ENCODE measurements around the gene HOXA3. TPM values are rescaled to one million over a fixed set of nuclear protein-coding genes. Genes with fewer than 3 reads are reported as not detected.

HOXA3 gene
- total and polyA plus RNA-seq, 9 of the 15 experiments (the other 6 are each of a cell fraction or from before 2014, with no cell fraction given) = 0.04 to 0.13 TPM; not detected in 7

- Histone ChIP-seq H3K9ac (ENCODE audit: insufficient read depth in 1 of 2, low read depth in 2 of 2, low read length in 2 of 2) (no peak overlapping the region), H3K27ac (ENCODE audit: extremely low read depth, low read depth, low read length) (no peak overlapping the region), H3K4me2 (ENCODE audit: insufficient read depth, low read length) (no peak overlapping the region), H3K9me3 (replicated peaks; ENCODE audit: control insufficient read depth, insufficient read depth, low read depth, low read length) (no peaks in the 10 kb centered on the region), H3K9me1 (ENCODE audit: control insufficient read depth, insufficient read depth, low read length) (no peaks in the 10 kb centered on the region), H2AFZ (ENCODE audit: low read depth, low read length) (no peak overlapping the region), H3K4me1 (replicated peaks in 1 of 2; ENCODE audit: control insufficient read depth in 2 of 2, insufficient read depth in 2 of 2, low read length in 2 of 2) (peaks cover 0 to 20% of the 10 kb centered on the region in 2 experiments; a peak in 2 of 5 replicates), H3K36me3 (ENCODE audit: control insufficient read depth, insufficient read depth, low read length) (no peaks in the 10 kb centered on the region), H3K79me2 (ENCODE audit: control insufficient read depth, insufficient read depth, low read length) (no peaks in the 10 kb centered on the region), H3K27me3 (ENCODE audit: control insufficient read depth in 2 of 2, insufficient read depth in 2 of 2, low read length in 2 of 2) (peaks cover 15 to 76% of the 10 kb centered on the region in 2 experiments), H4K20me1 (replicated peaks; ENCODE audit: control insufficient read depth, insufficient read depth, low read length) (no peaks in the 10 kb centered on the region), H3K4me3 (no peak overlapping the region)
- 30% methylated on average over 27 of the region's 27 CpGs for WGBS (ENCODE audit: insufficient coverage, low coverage, missing lambda C conversion rate)
- in situ Hi-C loops (cut with MboI) (loop anchor here (25.0 kb wide), 3 partner anchors 647 to 1272 kb away; no protein-coding TSS in a partner anchor), intact Hi-C loops (cut with micrococcal nuclease) (loop anchor here (2.0 to 5.0 kb wide), 5 partner anchors 297 to 1267 kb away; partner anchors contain the start of genes SKAP2 and SNX10)
- no TSS peak for BruUV-seq (replicated peaks)
- FAIRE-seq (no peak), ATAC-seq (no peak), DNase-seq (ENCODE audit: extremely low read depth in 1 of 4, low spot score in 3 of 4) (no peak)
- ChIA-PET CTCF (ENCODE audit: low intra/inter-chr PET ratio) (interaction anchor here (1.5 to 2.5 kb wide), 2 partner anchors 472 to 478 kb away, joined by 9 read pairs; no protein-coding TSS in a partner anchor), POLR2A (no interaction called here)
- TF ChIP-seq ZNF408 (CRISPR knock-in tag; IDR thresholded peaks at IDR 0.05; ENCODE audit: low read depth) = no peak
- TF ChIP-seq HNRNPK (IDR thresholded peaks at IDR 0.05; ENCODE audit: low read depth, low read length, poor library complexity, severe bottlenecking) = no peak
- no peak for TF ChIP-seq HEY1 (CRISPR knock-in tag; IDR thresholded peaks at IDR 0.05; ENCODE audit: borderline replicate concordance)
- no peak for TF ChIP-seq ILK (tag; IDR thresholded peaks at IDR 0.05; ENCODE audit: borderline replicate concordance, low read depth)
- no peak for TF ChIP-seq SOX6 (IDR thresholded peaks at IDR 0.05)
- TF ChIP-seq ZNF143 (CRISPR knock-in tag; IDR thresholded peaks at IDR 0.05) = no peak
- TF ChIP-seq E2F6 (IDR thresholded peaks at IDR 0.05; ENCODE audit: borderline replicate concordance in 1 of 2, extremely low read depth in 1 of 2, insufficient read depth in 1 of 2, insufficient read length in 1 of 2, low read depth in 1 of 2, low read length in 1 of 2, poor library complexity in 1 of 2, severe bottlenecking in 1 of 2) = no peak
- no peak for TF ChIP-seq NFRKB (IDR thresholded peaks at IDR 0.05; ENCODE audit: low read depth)
- TF ChIP-seq PCBP1 (IDR thresholded peaks at IDR 0.05; ENCODE audit: low read depth, low read length, poor library complexity, severe bottlenecking) = no peak
- no peak for TF ChIP-seq ZBTB34 (CRISPR knock-in tag; IDR thresholded peaks at IDR 0.05)
- no peak for TF ChIP-seq SMC3 (conservative IDR thresholded peaks at IDR 0.05; ENCODE audit: insufficient read depth, low read depth, low read length)
- no peak for TF ChIP-seq RFX5 (IDR thresholded peaks at IDR 0.05; ENCODE audit: low read depth, low read length)
- no peak for TF ChIP-seq CAMTA2 (CRISPR knock-in tag; conservative IDR thresholded peaks at IDR 0.05)
These were observed 7.1 kb upstream of the HOXA3 start for GRCh38 chr7:27159266-27160144.

All from K562 (cell line).